Endothelial cell (in vitro differentiated cells): ENCODE results near the gene MOSMO. TPM values are rescaled to one million over a fixed set of nuclear protein-coding genes. Genes with fewer than 3 reads are reported as not detected.
"Not testable (repeated sequence)": the region's sequence is repeated elsewhere in the genome, so short reads cannot be mapped to it uniquely, and the experiment has no call there.

ENCODE experiments used
- DNase-seq: peaks from one replicate; pipeline ENCODE4 v3.0.0; 2021; ENCODE audit warnings: low spot score
- H3K27ac Mint-ChIP-seq: one replicate; pipeline ENCODE4 v1.8.0; 2021; ENCODE audit warnings: mixed read lengths, inconsistent platforms; ENCODE audit not compliant: unreplicated experiment
- H3K27me3 Mint-ChIP-seq: one replicate; pipeline ENCODE4 v1.8.0; 2021; ENCODE audit warnings: mild to moderate bottlenecking, moderate library complexity, mixed read lengths, inconsistent platforms; ENCODE audit not compliant: unreplicated experiment
- H3K36me3 Mint-ChIP-seq: one replicate; pipeline ENCODE4 v1.8.0; 2021; ENCODE audit warnings: mild to moderate bottlenecking, low read depth, mixed read lengths, inconsistent platforms; ENCODE audit not compliant: unreplicated experiment
- H3K4me1 Mint-ChIP-seq: one replicate; pipeline ENCODE4 v1.8.0; 2021; ENCODE audit warnings: mild to moderate bottlenecking, mixed read lengths, inconsistent platforms; ENCODE audit not compliant: unreplicated experiment
- H3K4me3 Mint-ChIP-seq: one replicate; pipeline ENCODE4 v1.8.0; 2021; ENCODE audit warnings: mild to moderate bottlenecking, mixed read lengths, inconsistent platforms; ENCODE audit not compliant: unreplicated experiment
- H3K9me3 Mint-ChIP-seq: one replicate; pipeline ENCODE4 v1.8.0; 2021; ENCODE audit warnings: mixed read lengths, inconsistent platforms; ENCODE audit not compliant: unreplicated experiment
- total RNA-seq: library from RNA; stranded (reverse); fragmentation: NEBNext Ultra II Directional; extraction: Animal tissue kit (Norgen Biotek cat#: 25700); gene quantifications from one replicate; pipeline ENCODE4 v1.2.1, GENCODE V29; 2021; ENCODE audit not compliant: unreplicated experiment
- TF ChIP-seq, protein P1 (sequence below): fragments of 200-600 bp; sonication (generic); IDR thresholded peaks from one replicate; pipeline ENCODE4 v1.5.0; 2021; ENCODE audit warnings: antibody characterized with exemption; ENCODE audit not compliant: unreplicated experiment

MOSMO gene
- total RNA-seq, 1 donor from 2014 or later = 15.1 TPM

DNA sequence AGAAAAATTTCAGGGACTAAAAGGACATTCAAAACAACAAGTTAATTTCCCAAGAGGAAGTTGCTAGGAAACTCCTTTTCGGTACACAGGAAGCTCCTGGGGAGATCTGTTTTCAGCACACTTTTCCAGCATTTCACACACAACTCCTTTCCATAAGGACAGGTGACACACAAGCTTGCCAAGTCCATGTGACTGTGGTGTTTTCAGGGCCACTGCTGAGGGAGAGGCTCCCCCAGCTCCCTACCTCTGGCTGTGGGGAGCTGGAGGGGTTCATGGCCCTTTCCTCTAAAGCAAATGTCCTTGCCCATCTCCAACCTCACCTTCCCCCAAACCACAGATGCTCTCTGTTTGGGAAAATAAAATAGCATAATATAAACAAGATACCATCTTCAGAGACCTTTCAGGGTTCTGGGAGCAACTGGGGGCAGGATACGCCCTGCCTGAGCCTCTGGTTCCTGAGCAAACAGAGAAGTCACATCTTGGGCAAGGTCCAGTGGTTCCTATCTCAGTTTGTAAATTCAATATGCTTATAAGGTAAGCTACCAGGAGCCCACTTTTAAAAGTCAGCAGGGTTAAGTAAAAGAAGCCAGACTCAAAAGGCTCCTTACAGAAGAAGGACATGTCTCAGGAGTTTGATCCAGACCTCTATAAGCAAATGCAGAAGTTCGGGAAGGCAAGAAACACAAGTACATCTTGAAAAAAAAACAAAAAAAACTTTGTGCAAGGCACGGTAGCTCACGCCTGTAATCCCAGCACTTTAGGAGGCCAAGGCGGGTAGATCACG, 10.0 kb upstream of the MOSMO start:
- peak overlapping the region; percentile 98 for H3K27ac Mint-ChIP-seq
- no peak overlapping the region for H3K4me3 Mint-ChIP-seq
- no peak for DNase-seq
- H3K4me1 Mint-ChIP-seq = peaks cover 18% of the 10 kb centered on the region
- peaks cover 3% of the 10 kb centered on the region for H3K36me3 Mint-ChIP-seq
- peaks cover 6% of the 10 kb centered on the region for H3K27me3 Mint-ChIP-seq
- no peaks in the 10 kb centered on the region for H3K9me3 Mint-ChIP-seq
- TF ChIP-seq, protein P1, sequence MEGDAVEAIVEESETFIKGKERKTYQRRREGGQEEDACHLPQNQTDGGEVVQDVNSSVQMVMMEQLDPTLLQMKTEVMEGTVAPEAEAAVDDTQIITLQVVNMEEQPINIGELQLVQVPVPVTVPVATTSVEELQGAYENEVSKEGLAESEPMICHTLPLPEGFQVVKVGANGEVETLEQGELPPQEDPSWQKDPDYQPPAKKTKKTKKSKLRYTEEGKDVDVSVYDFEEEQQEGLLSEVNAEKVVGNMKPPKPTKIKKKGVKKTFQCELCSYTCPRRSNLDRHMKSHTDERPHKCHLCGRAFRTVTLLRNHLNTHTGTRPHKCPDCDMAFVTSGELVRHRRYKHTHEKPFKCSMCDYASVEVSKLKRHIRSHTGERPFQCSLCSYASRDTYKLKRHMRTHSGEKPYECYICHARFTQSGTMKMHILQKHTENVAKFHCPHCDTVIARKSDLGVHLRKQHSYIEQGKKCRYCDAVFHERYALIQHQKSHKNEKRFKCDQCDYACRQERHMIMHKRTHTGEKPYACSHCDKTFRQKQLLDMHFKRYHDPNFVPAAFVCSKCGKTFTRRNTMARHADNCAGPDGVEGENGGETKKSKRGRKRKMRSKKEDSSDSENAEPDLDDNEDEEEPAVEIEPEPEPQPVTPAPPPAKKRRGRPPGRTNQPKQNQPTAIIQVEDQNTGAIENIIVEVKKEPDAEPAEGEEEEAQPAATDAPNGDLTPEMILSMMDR = no peak

DNA sequence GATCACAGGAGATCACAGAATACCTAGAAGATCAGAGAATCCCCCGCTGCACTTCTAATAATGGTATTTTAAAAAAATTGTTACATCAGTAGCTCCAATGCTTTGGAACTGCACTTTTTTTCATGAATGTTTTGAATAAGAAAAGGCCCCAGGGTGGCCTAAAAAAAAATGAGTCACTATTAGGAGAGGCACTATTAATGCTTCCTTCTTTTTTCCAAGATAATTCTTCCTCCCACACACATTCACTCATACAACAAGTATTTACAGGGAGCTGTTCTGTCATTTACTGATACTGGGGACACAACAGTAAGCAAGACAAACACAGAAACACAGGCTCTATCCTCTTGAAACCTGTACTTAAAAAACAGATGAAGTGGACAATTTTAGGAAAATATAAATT, 6.3 kb upstream of the MOSMO start:
- Mint-ChIP-seq H3K4me3 (no peak overlapping the region), H3K27me3 (peaks cover 2% of the 10 kb centered on the region), H3K36me3 (no peaks in the 10 kb centered on the region), H3K27ac (no peak overlapping the region), H3K9me3 (no peaks in the 10 kb centered on the region), H3K4me1 (peaks cover 14% of the 10 kb centered on the region)
- TF ChIP-seq, protein P1 = no peak
- no peak for DNase-seq

DNA sequence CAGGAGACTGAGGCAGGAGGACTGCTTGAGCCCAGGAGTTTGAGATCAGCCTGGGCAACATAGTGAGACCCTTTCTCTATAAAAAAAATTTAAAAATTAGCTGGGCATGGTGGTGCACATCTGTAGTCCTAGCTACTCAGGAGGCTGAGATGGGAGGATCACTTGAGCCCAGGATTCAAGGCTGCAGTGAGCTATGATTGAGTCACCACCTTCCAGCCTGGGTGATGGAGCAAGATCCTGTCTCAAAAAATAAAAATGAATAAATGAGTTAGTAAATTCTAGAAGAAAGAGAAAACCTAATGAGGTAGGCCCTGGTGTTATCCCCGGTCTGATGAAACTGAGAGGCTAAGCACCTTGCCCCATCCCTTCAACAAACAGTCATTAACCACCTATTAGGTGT, 5.9 kb upstream of the MOSMO start:
- not testable (repeated sequence) for H3K27ac Mint-ChIP-seq, H3K36me3 Mint-ChIP-seq, DNase-seq, H3K9me3 Mint-ChIP-seq, H3K27me3 Mint-ChIP-seq, H3K4me3 Mint-ChIP-seq
- peaks cover 14% of the 10 kb centered on the region for H3K4me1 Mint-ChIP-seq

DNA sequence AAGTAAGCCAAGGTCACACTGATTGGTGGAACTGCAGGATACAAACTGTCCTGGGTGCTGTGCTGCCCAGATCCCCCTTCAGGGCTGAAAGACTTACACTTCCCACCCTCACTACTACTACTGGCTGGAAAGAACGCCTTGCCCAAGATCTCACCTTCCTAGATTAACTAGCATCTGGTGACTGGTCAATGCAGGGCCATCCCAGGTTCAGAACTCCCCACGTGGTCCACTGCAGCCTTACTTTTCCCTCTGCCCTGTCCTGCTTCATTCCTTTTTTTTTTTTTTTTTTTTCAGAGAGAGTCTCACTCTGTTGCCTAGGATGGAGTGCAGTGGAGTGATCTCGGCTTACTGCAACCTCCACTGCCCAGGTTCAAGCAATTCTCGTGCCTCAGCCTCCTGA, 4.7 kb upstream of the MOSMO start:
- H3K4me1 Mint-ChIP-seq = peaks cover 7% of the 10 kb centered on the region
- H3K36me3 Mint-ChIP-seq = no peaks in the 10 kb centered on the region
- DNase-seq = no peak
- no peak overlapping the region for H3K4me3 Mint-ChIP-seq
- no peaks in the 10 kb centered on the region for H3K9me3 Mint-ChIP-seq
- H3K27me3 Mint-ChIP-seq = peaks cover 2% of the 10 kb centered on the region
- TF ChIP-seq, protein P1 = no peak
- H3K27ac Mint-ChIP-seq = no peak overlapping the region

DNA sequence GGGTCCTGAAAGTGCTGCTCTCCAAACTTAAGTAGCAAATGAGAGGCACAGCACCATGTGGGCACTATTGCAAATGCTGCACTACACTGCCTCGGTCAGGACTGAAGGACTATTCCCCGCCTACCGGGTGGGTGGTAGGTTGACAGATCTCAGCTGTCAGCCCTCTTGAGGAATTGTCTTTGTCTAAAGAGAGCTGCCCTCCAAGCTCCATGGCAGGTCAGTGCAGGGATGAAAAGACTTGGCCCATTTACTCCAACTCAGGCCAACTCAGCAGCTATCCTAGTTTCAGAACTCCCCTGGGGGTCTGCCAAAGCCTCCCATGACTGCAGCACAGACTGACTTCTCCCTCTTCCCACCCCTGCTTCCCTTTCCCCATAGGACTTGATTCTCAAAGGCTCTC, 3.6 kb upstream of the MOSMO start:
- Mint-ChIP-seq H3K27ac (no peak overlapping the region), H3K27me3 (peaks cover 2% of the 10 kb centered on the region), H3K36me3 (no peaks in the 10 kb centered on the region), H3K4me3 (no peak overlapping the region), H3K4me1 (peaks cover 10% of the 10 kb centered on the region), H3K9me3 (no peaks in the 10 kb centered on the region)
- DNase-seq = no peak
- TF ChIP-seq, protein P1 = no peak
